OCI-LY1 (cell line): ENCODE results near the gene NUCB1.

Source experiments
- H2AFZ ChIP-seq: fragments of 200-600 bp; sonication (generic), shearing (Covaris generic); 2 replicates; pipeline ENCODE4 v1.6.0; 2014; ENCODE audit warnings: antibody characterized with exemption, mild to moderate bottlenecking, low read length
- H3F3A ChIP-seq: fragments of 200-600 bp; sonication (generic), shearing (Covaris generic); 2 replicates; pipeline ENCODE4 v1.6.0; 2014; ENCODE audit warnings: mild to moderate bottlenecking, antibody characterized with exemption, low read length, moderate library complexity; ENCODE audit not compliant: insufficient read depth
- H3K27ac ChIP-seq: fragments of 200-600 bp; sonication (generic); 2 replicates; pipeline ENCODE4 v1.5.1; 2014; ENCODE audit warnings: low read length, mixed run types, mild to moderate bottlenecking, low read depth; ENCODE audit not compliant: poor library complexity, severe bottlenecking
- H3K27me3 ChIP-seq: fragments of 200-600 bp; sonication (generic); 2 replicates; pipeline ENCODE4 v1.6.0; 2014; ENCODE audit warnings: antibody characterized with exemption, mild to moderate bottlenecking, low read length, moderate library complexity; ENCODE audit not compliant: insufficient read depth
- H3K36me3 ChIP-seq: fragments of 200-600 bp; sonication (generic); 2 replicates; pipeline ENCODE4 v1.6.1; 2014; ENCODE audit warnings: mild to moderate bottlenecking, antibody characterized with exemption, low read length, moderate library complexity, mixed read lengths; ENCODE audit not compliant: insufficient read depth
- H3K4me1 ChIP-seq: fragments of 200-600 bp; sonication (generic); 2 replicates; pipeline ENCODE4 v1.5.1; 2014; ENCODE audit warnings: mild to moderate bottlenecking, low read length, moderate library complexity; ENCODE audit not compliant: insufficient read depth, severe bottlenecking
- H3K4me2 ChIP-seq: fragments of 200-600 bp; sonication (generic), shearing (Covaris generic); 2 replicates; pipeline ENCODE4 v1.6.1; 2014; ENCODE audit warnings: low read length
- H3K4me3 ChIP-seq: fragments of 200-600 bp; sonication (generic); 2 replicates; pipeline ENCODE4 v1.5.1; 2014; ENCODE audit warnings: low read length, low read depth, mild to moderate bottlenecking, mixed read lengths; ENCODE audit not compliant: poor library complexity, severe bottlenecking
- H3K79me2 ChIP-seq: fragments of 200-600 bp; shearing (Covaris generic); 2 replicates; pipeline ENCODE4 v1.6.1; 2016; ENCODE audit warnings: mixed run types, low read length, mixed read lengths; ENCODE audit not compliant: insufficient read depth
- H3K9ac ChIP-seq: fragments of 200-600 bp; sonication (generic), shearing (Covaris generic); 2 replicates; pipeline ENCODE4 v1.6.1; 2014; ENCODE audit warnings: mild to moderate bottlenecking, low read length, mixed read lengths
- H3K9me2 ChIP-seq: fragments of 200-600 bp; sonication (generic), shearing (Covaris generic); 2 replicates; pipeline ENCODE4 v1.6.1; 2014; ENCODE audit warnings: low read depth, mild to moderate bottlenecking, low read length, mixed read lengths
- H3K9me3 ChIP-seq: fragments of 200-600 bp; shearing (Covaris generic); 2 replicates; pipeline ENCODE4 v1.6.1; 2014; ENCODE audit warnings: low read length, mixed read lengths
- H4K20me1 ChIP-seq: fragments of 200-600 bp; sonication (generic), shearing (Covaris generic); 2 replicates; pipeline ENCODE4 v1.6.0; 2016; ENCODE audit warnings: mild to moderate bottlenecking, low read length; ENCODE audit not compliant: insufficient read depth
- EZH2 ChIP-seq: fragments of 200-600 bp; sonication (generic), shearing (Covaris generic); IDR thresholded peaks from 2 replicates; pipeline ENCODE4 v1.8.0; 2017; ENCODE audit warnings: borderline replicate concordance, mixed run types, mild to moderate bottlenecking, antibody characterized with exemption, low read length, moderate library complexity, mixed read lengths
- TF ChIP-seq, protein P1 (sequence below): fragments of 200-600 bp; sonication (generic), shearing (Covaris generic); IDR thresholded peaks from 2 replicates; pipeline ENCODE4 v1.5.1; 2017; ENCODE audit warnings: mild to moderate bottlenecking, antibody characterized with exemption, low read length, moderate library complexity, mixed read lengths

Gene NUCB1

DNA sequence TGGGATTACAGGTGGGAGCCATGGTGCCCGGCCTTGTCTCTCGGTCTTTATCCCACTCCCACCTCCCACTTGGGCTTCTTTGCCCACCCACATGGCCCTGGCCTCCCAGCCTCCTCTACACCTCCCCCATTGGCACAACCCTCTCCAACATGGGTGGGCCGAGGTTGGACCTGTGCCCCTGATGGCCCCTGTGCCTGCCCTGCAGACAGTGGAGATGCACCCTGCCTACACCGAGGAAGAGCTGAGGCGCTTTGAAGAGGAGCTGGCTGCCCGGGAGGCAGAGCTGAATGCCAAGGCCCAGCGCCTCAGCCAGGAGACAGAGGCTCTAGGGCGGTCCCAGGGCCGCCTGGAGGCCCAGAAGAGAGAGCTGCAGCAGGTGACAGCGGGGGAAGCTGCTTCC lies 20.8 kb downstream of the NUCB1 start:
- Histone ChIP-seq H3K9me2 (no peaks in the 10 kb centered on the region), H3F3A (no peaks in the 10 kb centered on the region), H3K4me3 (no peak overlapping the region), H3K4me1 (peaks cover 11% of the 10 kb centered on the region), H2AFZ (no peak overlapping the region), H3K36me3 (peaks cover 16% of the 10 kb centered on the region; the same call in 1 of the 2 replicates), H3K27ac (no peak overlapping the region), H4K20me1 (no peaks in the 10 kb centered on the region), H3K79me2 (no peaks in the 10 kb centered on the region), H3K9me3 (no peaks in the 10 kb centered on the region), H3K4me2 (no peak overlapping the region), H3K27me3 (no peaks in the 10 kb centered on the region), H3K9ac (no peak overlapping the region)
- TF ChIP-seq, protein P1, sequence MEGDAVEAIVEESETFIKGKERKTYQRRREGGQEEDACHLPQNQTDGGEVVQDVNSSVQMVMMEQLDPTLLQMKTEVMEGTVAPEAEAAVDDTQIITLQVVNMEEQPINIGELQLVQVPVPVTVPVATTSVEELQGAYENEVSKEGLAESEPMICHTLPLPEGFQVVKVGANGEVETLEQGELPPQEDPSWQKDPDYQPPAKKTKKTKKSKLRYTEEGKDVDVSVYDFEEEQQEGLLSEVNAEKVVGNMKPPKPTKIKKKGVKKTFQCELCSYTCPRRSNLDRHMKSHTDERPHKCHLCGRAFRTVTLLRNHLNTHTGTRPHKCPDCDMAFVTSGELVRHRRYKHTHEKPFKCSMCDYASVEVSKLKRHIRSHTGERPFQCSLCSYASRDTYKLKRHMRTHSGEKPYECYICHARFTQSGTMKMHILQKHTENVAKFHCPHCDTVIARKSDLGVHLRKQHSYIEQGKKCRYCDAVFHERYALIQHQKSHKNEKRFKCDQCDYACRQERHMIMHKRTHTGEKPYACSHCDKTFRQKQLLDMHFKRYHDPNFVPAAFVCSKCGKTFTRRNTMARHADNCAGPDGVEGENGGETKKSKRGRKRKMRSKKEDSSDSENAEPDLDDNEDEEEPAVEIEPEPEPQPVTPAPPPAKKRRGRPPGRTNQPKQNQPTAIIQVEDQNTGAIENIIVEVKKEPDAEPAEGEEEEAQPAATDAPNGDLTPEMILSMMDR, result no peak
- no peak for TF ChIP-seq EZH2

GRCh38 chr19:48921721-48922500 lies 21.8 kb downstream of the NUCB1 start:
- Histone ChIP-seq H3K9me2 (no peaks in the 10 kb centered on the region), H3K27ac (no peak overlapping the region), H3K9me3 (no peaks in the 10 kb centered on the region), H3K4me1 (peaks cover 11% of the 10 kb centered on the region), H3K36me3 (peaks cover 15% of the 10 kb centered on the region; the same call in 1 of the 2 replicates), H3K27me3 (no peaks in the 10 kb centered on the region; the same call in 1 of the 2 replicates), H3K9ac (no peak overlapping the region), H4K20me1 (no peaks in the 10 kb centered on the region), H3F3A (no peaks in the 10 kb centered on the region), H3K4me3 (no peak overlapping the region), H3K4me2 (no peak overlapping the region), H3K79me2 (no peaks in the 10 kb centered on the region), H2AFZ (no peak overlapping the region)
- no peak for TF ChIP-seq EZH2
- TF ChIP-seq, protein P1, result no peak

DNA sequence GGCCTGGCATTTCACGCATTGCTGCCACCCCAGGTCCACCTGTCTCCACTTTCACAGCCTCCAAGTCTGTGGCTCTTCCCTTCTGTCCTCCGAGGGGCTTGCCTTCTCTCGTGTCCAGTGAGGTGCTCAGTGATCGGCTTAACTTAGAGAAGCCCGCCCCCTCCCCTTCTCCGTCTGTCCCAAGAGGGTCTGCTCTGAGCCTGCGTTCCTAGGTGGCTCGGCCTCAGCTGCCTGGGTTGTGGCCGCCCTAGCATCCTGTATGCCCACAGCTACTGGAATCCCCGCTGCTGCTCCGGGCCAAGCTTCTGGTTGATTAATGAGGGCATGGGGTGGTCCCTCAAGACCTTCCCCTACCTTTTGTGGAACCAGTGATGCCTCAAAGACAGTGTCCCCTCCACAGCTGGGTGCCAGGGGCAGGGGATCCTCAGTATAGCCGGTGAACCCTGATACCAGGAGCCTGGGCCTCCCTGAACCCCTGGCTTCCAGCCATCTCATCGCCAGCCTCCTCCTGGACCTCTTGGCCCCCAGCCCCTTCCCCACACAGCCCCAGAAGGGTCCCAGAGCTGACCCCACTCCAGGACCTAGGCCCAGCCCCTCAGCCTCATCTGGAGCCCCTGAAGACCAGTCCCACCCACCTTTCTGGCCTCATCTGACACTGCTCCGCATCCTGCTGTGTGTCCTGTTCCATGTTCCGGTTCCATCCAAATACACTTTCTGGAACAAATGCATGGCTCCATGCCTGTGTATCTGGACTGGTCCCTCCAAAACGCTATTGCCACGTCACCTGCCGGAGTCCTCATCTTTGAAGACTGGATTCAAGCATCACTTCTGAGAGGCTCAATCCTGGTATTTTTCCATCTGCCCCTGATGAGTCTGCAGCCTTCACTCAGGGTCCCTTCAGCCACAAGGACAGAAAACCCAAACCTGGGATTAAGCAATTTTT lies 22.7 kb downstream of the NUCB1 start:
- H2AFZ ChIP-seq, result no peak overlapping the region
- TF ChIP-seq, protein P1, result no peak
- TF ChIP-seq EZH2, result no peak
- peaks cover 15% of the 10 kb centered on the region; the same call in 1 of the 2 replicates for H3K36me3 ChIP-seq
- peaks cover 9% of the 10 kb centered on the region for H3K4me1 ChIP-seq
- H3K9ac ChIP-seq, result no peak overlapping the region
- H3K27me3 ChIP-seq, result no peaks in the 10 kb centered on the region; the same call in 1 of the 2 replicates
- H4K20me1 ChIP-seq, result no peaks in the 10 kb centered on the region
- H3F3A ChIP-seq, result no peaks in the 10 kb centered on the region
- no peaks in the 10 kb centered on the region for H3K9me3 ChIP-seq
- no peak overlapping the region for H3K4me3 ChIP-seq
- H3K27ac ChIP-seq, result no peak overlapping the region
- H3K79me2 ChIP-seq, result no peaks in the 10 kb centered on the region
- no peaks in the 10 kb centered on the region for H3K9me2 ChIP-seq
- no peak overlapping the region for H3K4me2 ChIP-seq
